ENCODE data around the gene ACTR6. TPM values are rescaled to one million over a fixed set of nuclear protein-coding genes. Genes with fewer than 3 reads are reported as not detected.

Gene ACTR6
- total and polyA plus RNA-seq, 9 of the 15 experiments (the other 6 are each of a cell fraction or from before 2014, with no cell fraction given), result 26.1 to 109 (median 70.9) TPM

- TF ChIP-seq SNAPC5 (CRISPR knock-in tag; IDR thresholded peaks at IDR 0.05) (no peak), PHB (CRISPR knock-in tag; IDR thresholded peaks at IDR 0.05) (no peak), TEAD1 (CRISPR knock-in tag; IDR thresholded peaks at IDR 0.05) (0 out of 4 replicates have a peak, but pooled peaks have one; percentile 22 to 51), TRIM28 (IDR thresholded peaks at IDR 0.05) (no peak), ZNF280B (CRISPR knock-in tag; IDR thresholded peaks at IDR 0.05) (no peak), CBX5 (IDR thresholded peaks at IDR 0.05; ENCODE audit: borderline replicate concordance, low read depth) (no peak), SMARCA5 (IDR thresholded peaks at IDR 0.05) (no peak), TARDBP (IDR thresholded peaks at IDR 0.05) (no peak), KDM1A (IDR thresholded peaks at IDR 0.05) (no peak), SP2 (IDR thresholded peaks at IDR 0.05; ENCODE audit: extremely low read depth, low read depth, low read length, poor library complexity, severe bottlenecking) (peak; percentile 85), ZNF707 (CRISPR knock-in tag; conservative IDR thresholded peaks at IDR 0.05) (no peak), MEF2D (tag; conservative IDR thresholded peaks at IDR 0.05; ENCODE audit: low read depth) (no peak), ESRRB (CRISPR knock-in tag; IDR thresholded peaks at IDR 0.05; ENCODE audit: borderline replicate concordance) (no peak)
- TF ChIP-seq, protein P1, sequence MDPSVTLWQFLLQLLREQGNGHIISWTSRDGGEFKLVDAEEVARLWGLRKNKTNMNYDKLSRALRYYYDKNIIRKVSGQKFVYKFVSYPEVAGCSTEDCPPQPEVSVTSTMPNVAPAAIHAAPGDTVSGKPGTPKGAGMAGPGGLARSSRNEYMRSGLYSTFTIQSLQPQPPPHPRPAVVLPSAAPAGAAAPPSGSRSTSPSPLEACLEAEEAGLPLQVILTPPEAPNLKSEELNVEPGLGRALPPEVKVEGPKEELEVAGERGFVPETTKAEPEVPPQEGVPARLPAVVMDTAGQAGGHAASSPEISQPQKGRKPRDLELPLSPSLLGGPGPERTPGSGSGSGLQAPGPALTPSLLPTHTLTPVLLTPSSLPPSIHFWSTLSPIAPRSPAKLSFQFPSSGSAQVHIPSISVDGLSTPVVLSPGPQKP (CRISPR knock-in tag; IDR thresholded peaks at IDR 0.05), result no peak
- TF ChIP-seq, protein P2, sequence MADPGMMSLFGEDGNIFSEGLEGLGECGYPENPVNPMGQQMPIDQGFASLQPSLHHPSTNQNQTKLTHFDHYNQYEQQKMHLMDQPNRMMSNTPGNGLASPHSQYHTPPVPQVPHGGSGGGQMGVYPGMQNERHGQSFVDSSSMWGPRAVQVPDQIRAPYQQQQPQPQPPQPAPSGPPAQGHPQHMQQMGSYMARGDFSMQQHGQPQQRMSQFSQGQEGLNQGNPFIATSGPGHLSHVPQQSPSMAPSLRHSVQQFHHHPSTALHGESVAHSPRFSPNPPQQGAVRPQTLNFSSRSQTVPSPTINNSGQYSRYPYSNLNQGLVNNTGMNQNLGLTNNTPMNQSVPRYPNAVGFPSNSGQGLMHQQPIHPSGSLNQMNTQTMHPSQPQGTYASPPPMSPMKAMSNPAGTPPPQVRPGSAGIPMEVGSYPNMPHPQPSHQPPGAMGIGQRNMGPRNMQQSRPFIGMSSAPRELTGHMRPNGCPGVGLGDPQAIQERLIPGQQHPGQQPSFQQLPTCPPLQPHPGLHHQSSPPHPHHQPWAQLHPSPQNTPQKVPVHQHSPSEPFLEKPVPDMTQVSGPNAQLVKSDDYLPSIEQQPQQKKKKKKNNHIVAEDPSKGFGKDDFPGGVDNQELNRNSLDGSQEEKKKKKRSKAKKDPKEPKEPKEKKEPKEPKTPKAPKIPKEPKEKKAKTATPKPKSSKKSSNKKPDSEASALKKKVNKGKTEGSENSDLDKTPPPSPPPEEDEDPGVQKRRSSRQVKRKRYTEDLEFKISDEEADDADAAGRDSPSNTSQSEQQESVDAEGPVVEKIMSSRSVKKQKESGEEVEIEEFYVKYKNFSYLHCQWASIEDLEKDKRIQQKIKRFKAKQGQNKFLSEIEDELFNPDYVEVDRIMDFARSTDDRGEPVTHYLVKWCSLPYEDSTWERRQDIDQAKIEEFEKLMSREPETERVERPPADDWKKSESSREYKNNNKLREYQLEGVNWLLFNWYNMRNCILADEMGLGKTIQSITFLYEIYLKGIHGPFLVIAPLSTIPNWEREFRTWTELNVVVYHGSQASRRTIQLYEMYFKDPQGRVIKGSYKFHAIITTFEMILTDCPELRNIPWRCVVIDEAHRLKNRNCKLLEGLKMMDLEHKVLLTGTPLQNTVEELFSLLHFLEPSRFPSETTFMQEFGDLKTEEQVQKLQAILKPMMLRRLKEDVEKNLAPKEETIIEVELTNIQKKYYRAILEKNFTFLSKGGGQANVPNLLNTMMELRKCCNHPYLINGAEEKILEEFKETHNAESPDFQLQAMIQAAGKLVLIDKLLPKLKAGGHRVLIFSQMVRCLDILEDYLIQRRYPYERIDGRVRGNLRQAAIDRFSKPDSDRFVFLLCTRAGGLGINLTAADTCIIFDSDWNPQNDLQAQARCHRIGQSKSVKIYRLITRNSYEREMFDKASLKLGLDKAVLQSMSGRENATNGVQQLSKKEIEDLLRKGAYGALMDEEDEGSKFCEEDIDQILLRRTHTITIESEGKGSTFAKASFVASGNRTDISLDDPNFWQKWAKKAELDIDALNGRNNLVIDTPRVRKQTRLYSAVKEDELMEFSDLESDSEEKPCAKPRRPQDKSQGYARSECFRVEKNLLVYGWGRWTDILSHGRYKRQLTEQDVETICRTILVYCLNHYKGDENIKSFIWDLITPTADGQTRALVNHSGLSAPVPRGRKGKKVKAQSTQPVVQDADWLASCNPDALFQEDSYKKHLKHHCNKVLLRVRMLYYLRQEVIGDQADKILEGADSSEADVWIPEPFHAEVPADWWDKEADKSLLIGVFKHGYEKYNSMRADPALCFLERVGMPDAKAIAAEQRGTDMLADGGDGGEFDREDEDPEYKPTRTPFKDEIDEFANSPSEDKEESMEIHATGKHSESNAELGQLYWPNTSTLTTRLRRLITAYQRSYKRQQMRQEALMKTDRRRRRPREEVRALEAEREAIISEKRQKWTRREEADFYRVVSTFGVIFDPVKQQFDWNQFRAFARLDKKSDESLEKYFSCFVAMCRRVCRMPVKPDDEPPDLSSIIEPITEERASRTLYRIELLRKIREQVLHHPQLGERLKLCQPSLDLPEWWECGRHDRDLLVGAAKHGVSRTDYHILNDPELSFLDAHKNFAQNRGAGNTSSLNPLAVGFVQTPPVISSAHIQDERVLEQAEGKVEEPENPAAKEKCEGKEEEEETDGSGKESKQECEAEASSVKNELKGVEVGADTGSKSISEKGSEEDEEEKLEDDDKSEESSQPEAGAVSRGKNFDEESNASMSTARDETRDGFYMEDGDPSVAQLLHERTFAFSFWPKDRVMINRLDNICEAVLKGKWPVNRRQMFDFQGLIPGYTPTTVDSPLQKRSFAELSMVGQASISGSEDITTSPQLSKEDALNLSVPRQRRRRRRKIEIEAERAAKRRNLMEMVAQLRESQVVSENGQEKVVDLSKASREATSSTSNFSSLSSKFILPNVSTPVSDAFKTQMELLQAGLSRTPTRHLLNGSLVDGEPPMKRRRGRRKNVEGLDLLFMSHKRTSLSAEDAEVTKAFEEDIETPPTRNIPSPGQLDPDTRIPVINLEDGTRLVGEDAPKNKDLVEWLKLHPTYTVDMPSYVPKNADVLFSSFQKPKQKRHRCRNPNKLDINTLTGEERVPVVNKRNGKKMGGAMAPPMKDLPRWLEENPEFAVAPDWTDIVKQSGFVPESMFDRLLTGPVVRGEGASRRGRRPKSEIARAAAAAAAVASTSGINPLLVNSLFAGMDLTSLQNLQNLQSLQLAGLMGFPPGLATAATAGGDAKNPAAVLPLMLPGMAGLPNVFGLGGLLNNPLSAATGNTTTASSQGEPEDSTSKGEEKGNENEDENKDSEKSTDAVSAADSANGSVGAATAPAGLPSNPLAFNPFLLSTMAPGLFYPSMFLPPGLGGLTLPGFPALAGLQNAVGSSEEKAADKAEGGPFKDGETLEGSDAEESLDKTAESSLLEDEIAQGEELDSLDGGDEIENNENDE (IDR thresholded peaks at IDR 0.05; ENCODE audit: low read depth, low read length), result no peak
Observed at GRCh38 chr12:100200463-100201181, at the start of gene ACTR6 (continued).

All from K562 (cell line).